GM19043 (cell line): Measurements from ENCODE around the gene SCARB1.

Experiments used
- ATAC-seq: cut with Tn5 transposase; IDR thresholded peaks from one replicate; pipeline ENCODE4 v1.9.1; 2021; ENCODE audit warnings: low read depth; ENCODE audit not compliant: unreplicated experiment

The SCARB1 gene

DNA sequence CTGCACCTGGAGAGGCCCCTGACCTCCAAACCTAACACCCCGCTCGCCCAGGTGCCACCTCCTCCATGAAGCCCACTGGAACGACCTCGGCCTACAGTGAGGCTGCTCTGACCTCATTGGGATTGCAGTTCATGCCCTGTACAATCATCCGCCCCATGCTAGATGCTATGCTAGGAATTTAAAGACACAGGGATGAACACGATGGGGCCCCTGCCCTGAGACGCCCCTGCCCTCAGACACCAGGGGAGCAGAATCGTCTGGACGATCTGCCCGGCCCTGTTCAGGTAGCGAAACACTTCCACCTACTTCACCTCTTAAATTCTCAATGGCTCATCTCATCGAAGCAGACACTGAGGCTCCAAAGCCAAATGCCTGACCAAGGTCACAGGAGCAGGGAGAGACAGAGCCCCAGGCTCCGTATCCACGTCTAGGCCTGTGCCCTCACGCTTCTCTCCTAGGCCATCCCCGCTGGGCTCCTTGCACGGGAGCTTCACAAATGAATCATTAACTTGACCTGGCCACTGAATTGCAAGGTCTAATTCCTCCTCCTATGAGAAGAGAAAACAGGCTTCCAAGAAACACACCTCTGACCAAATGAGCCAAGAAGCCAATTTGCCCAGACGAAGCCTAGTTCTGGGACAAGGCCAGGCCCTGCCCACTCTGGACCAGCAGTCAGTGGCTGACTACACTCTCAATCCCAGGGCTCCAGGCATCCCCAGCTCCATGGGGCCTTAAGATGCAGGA lies 35.2 kb downstream of the SCARB1 start:
- no peak for ATAC-seq

DNA sequence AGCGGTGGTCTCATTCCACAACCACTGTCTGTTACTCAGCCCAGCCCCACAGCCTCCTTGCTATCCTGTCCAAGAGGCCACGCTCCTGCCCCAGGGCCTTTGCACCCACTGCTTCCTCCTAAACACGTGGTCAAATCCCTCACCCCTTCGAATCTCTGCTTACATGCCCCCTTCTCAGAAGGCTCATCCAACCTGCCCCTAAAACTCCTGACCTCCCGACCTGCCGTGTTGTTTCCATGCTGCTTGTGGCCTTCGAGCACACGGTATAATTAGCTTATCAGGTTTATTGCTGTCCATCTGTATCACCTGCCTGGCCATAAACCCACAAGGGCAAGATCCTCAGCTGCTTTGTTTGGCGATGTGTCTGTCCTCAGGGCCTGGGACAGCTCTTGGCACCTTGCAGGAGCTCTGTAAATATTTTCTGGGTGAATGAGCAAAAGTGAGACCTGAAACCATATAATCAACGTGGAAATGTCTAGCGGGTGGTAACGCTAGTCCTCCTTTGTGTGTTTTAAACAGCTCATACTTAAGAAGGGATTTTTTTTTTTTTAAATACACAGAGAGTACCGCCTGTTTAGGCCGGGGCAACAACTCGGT lies 36.0 kb downstream of the SCARB1 start:
- peak; percentile 72 for ATAC-seq

DNA sequence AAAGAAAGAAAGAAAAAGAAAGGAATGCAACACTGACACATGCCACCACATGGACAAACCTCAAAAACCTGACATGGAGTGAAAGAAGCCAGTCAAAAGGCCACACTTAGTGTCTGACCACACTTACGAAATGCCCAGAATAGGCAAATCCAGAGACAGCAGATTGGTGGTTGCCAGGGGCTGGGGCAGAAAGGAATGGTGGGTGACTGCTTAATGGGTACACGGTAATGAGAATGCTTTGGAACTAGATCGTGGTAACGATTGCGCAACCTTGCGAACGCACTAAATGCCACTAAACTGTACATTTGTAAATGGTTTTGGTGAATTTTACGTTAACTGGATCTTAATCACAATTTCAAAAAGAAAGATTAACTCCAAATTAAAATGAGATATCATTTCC lies 39.5 kb downstream of the SCARB1 start:
- ATAC-seq: no peak

DNA sequence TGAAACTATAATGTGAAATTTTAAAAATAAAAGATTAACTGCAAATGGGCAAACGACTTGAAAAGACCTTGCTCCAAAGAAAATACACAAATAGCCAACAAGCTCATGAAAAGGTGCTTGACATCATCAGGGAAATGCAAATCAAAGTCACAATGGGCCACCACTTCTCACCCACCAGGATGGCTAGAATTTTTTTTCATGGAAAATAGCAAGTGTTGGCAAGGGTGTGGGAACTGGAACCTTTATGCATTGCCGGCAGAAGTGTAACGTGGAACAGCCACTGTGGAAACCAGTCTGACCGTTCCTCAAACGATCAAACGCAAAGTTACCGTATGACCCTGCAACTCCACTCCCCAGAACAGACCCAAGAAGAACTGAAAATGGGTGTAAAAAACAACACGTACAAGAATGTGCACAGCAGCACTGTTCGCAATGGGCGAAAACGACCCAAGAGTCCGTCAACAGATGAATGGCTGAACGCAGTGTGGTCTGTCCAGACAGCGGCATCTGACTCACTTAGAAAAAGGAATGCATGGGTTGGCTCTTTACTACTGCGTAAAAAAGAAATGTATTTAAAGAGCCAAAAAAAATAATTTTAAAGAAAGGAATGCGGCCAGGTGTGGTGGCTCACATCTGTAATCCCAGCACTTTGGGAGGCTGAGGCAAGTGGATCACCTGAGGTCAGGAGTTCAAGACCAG lies 40.2 kb downstream of the SCARB1 start:
- ATAC-seq: no peak

DNA sequence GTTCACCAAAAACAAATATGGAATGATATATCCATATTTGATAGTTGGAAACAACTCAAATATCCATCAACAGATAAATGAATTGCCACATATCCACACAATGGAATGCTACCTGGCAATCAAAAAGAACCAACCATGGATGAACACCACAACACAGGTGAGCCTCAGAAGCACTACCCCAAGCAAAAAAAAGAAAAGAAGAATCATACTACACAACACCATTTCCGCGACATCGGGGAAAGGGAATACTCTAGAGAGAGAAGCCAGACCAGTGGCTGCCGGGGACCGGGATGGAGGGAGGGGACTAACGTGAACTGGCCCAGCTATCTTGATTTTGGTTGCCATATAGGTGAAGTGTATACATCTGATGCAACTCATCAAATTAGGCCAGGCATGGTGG lies 41.4 kb downstream of the SCARB1 start:
- no peak for ATAC-seq

DNA sequence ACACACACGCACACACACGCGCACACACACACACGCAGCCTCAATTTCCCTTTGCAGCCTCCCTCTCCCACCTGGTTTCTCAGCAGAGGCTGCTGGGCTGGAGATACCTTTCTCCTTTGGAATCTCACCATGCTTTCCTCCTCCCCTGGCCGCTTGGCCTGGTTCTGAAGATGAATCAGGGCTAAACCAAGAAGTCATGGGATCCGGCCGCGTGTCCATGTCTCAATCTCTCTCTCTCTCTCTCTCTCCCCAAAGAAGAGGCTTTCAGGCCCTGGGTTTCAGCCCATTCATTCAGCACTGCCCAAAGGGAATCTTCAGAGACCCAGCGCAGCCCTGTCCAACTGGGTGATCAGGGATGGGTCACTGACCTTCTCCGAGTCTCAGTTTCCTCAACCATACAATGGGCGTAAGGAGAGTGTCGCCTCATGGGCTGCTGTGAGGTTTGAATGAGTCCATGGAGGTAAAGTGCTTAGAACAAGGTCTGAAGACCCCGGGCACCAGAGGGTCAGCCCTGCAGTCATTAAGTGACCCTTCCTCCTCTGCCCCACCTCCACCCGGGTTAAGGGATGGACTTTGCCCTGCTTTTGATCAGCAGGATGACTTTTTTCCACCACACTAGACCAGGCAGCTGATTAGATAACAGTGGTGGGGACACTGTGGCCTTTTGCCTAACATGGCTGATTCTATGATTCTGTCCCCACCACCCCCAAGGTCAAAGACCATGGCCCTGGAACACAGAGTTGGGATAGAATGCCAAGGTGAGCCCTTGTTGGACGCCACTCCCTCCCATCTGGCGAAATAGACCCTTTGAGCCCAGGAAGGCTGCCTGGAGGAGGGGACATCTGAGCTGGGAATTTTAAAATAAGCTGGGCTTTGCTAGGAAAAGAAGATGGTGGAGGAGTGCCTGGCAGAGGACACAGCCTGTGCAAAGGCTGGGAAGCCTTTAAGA lies 42.1 kb downstream of the SCARB1 start:
- ATAC-seq: no peak

DNA sequence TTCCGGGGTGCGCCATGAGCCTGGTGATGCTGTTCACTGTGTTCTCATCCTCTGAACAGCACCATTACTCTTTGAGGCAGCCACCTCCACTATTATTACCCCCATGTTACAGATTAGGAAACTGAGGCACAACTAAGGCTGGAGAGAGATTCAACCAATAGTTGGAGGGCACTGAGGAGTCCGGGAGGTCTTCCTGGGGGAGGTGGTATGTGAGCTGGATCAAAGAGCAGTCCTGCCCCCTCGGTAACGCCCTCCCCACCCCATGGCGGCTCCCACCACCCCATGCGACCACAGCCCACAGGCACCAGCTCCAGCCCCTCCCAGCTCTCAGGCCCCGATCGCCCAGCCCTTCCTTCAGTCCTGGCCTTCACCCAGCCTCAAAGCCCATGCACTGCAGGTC lies 43.5 kb downstream of the SCARB1 start:
- no peak for ATAC-seq

DNA sequence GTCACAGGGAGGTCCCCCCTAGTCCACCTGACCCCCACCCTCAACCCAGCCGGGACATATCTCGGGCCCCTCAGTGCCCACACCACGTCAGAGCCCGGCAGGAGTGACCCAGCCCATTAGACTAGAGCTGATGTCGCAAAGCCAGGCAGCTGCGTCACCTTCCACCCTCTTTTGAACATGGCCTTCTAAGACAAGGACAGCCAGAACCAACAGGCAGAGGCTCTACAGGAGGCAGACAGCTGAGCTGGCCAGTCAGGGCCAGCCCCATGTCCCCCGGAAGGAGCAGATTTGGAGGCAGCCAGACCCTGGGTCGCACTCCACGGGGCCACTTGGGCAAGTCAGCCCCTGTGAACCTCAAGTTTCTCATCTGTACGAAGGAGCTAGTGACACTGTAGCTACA lies 44.1 kb downstream of the SCARB1 start:
- no peak for ATAC-seq

DNA sequence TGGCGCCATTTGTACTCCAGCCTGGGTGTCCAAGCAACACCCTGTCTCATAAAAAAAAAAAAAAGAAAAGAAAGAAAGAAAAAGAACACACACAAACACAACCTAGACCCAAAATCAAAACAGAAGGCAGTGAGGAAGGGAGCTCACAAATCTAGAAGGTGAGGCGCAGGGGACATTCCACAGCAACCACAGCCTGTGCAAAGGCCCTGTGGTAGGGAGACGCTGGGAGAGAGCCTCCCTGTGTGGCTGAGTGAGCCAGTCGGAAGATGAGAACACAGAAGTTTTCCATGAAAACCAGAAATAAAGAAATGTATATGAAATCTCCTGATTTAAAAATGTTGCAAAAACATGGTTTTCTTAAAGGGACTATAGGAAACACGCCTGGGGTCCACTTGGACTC lies 44.6 kb downstream of the SCARB1 start:
- ATAC-seq: no peak

DNA sequence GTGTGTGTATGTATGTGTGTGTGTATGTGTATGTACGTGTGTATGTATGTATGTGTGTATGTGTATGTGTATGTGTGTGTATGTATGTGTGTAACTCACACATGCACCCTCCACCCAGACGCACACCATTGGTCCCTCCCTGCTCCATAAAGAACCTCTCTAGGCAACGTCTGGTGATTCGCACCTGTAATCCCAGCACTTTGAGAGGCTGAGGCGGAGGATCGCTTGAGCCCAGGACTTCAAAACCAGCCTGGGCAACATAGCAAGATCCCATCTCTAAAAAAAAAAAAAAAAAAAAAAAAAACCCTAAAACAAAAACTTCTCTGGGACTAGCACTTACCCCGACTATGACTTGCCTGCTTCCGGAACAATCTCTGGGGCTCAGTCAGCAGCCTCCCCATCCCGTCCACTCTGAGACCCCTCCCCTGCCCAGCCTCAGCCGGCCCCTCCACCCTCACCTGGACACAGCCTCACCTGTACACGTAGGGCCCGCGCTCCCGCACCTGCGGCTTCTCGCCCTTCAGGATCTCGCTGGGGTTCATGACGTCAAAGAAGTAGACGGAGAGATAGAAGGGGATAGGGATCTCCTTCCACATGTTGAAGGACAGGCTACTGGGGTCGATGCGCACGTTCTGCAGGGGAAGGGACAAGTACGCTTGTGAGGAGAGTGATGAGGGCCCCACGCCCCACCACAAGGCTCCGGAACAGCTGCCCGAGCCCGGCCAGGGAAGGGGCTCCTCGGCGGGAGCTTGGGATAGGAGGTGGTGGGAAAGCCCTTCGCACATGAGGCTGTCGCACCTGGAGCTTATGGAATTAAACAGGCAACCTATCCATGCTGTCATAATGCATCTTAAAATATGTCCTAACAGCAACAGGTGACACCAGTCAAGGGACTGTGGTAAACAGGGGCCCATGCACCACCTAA lies 46.3 kb downstream of the SCARB1 start:
- ATAC-seq: no peak

DNA sequence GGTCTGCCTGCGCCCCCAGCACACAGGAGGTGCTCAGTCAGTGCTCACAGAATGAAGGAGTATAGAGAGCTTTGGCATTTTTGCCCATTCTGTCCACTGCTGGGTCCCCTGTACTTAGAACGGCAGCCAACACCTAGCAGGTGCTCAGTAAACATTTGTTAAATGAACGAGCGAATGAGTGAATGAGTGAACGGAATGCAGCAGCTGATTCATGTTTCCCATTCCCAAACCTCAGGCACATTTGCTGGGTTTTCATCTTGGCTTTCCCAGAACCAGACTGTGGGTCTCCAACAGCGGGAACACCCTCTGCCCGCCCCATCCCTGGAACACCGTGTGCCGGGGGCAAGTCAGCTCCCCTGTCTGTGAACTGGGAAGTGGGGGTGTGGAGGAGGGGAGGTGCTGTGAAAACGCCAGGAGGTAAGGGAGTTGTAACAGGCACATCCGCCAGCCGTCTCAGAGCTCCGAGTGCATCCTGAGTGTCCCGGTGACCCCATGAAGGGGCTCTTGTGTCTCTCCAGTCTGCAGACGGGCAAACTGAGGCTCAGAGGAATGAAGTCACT lies 47.3 kb downstream of the SCARB1 start:
- no peak for ATAC-seq

DNA sequence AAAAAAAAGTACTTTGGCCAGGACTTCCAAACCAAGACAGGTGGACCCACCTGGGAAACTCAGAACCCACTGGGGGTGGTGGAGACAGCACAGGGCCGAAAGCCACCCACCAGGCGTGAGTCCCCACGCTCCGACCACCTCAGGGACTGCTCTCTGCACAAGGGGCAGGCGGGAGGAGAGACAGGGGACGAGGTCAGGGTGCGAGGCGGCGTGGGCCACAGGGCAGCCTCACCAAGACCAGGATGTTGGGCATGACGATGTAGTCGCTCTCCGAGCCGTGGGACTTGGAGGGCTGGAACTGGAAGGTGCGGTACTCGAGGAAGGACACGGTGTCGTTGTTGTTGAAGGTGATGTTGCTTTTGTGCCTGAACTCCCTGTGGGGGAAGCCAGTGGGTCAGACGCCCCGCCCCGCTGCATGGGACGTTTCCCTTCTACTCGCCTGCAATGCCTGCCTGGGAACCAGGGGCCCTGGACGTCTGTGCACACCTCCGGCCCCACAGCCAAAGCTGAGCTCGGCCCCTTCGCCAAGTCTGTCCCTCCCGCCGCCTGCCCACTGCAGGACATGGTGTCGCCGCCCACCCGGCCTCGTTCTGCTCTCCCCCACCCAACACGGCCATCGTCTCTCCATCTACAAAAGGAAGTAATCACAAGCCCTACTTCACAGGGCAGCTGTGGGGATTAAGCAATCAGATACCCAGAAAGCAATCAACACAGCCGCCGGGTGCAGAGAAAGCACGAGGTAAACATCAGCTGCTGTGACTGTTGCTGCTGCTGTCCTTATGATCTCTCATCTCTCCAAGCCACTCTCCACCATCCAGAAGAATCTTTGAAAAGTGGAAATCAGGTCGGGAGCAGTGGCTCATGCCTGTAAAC lies 48.7 kb downstream of the SCARB1 start:
- ATAC-seq: no peak

DNA sequence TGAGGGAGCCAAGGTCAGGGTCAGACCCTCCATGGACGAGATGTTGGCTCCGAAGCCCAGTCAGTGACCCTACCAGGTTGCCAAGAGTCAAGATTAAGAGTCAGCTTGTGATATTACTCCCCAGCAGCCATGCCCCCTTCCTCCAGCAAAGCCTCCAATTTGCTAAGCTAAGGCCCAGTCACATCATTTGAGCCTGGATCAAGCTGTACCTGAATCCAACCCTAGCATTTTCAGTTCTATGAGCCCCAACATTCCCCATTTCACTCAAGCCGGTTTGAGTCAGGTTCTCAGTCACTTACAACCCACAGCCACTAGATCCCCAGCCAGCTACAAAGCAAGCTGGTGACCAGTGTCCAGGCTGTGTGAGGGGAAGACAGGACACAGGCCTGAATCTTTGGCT lies 49.9 kb downstream of the SCARB1 start:
- ATAC-seq: no peak

DNA sequence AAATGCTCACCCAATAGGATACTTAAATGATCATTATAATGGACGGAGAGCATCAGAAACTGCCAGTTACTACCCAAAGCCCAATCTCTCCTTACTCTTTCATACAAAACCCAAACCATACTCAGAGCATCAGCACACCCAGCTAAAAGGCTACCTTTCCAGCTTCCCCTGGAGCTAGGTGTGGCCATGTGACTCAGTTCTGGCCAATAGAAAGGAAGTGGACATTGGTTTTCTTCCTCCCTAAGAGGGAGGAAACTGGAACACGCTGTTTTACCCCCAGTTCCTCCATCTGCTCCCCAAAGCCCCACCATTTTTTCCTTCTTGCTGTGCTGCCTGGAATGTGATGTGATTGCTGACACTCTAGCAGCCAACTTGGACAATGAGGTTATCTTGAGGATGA lies 50.7 kb downstream of the SCARB1 start:
- ATAC-seq: no peak

DNA sequence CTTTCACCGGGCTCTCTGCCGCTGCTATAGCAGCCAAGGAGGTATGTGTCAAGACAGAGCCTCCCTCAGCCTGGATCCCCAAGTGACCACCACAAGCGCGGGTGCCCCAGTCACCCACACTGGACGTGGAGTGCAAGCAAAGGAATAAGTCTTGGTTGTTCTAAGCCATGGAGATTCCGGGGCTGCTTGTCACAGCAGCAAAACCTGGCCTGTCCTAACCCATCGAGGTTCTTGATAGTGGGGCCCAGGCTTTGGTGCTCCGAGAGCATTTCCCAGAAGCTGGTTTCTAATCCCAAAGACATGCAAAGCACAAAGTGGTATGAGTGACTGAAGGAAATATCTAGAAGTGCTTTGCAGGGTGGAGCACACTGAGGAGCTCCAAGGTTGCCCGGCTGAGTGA lies 51.3 kb downstream of the SCARB1 start:
- no peak for ATAC-seq

DNA sequence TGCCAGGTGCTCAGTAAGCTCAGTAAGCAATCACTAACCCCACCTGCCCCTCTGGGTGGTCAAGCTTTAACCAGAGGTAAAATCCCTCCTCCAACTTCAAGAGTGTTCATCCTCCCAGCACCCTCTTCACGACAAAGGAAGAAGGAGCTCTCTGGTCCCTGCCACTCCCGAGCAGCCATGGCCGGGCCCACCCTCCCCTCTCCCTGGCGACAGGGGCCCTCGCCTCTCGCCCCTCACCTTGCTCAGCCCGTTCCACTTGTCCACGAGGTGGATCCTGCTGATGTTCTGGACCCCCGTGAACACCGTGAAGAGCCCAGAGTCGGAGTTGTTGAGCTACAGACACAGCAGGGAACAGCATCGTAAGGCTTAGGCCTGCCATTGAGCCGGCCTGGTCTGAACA lies 52.0 kb downstream of the SCARB1 start:
- ATAC-seq: no peak

DNA sequence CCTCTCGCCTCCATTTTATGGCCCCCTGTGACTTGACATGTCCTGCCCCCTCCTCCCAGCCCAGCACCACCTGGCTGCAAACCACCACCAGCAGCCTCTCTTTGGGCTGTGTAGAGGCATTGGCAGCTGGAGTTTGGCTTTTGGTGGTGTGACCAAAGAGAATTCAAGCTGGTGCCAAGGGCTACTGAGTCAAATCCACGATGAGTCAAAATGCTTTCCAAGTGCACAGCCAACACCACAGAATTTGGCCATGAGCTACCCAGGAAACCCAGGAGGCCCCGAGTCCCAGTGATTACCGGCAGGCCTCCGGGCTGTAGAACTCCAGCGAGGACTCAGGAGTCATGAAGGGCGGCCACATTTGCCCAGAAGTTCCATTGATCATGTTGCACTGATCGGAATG lies 53.8 kb downstream of the SCARB1 start:
- ATAC-seq: no peak

DNA sequence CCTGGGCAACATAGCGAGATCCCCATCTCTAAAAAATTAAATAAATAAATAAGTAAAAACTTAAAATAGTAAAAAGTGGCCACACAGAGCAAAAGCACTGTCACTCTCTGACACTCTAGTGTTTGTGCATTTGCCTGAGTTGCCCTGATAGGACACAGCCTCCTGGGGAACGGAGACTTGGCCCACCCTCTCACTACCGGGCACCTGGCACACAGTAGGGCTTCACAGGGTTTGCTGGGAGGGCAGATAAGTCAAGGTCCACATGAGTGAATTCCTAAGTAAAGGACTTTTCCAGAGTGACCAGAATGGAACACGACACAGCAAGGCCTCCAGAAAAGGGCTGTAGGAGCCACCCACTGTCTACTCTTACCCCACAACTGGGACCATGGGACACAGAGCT lies 54.3 kb downstream of the SCARB1 start:
- no peak for ATAC-seq

DNA sequence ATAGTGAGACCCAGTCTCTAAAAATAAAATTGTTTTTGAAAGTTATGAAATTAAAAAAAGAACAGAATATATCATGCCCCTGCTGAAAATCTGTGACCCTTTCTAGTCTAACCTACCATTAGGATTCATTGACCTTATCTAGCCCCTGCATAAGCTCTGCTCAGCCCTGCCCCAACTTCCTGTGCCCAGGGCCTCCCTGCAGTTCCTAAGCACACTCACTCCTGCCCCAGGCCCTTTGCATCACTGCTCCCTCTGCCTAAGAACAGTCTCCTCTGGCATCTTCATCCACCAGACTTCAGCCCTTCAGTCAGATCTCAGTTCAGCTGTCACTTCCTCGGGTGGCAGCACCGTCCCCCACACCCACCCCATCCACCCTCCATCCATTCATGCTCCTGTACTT lies 55.4 kb downstream of the SCARB1 start:
- ATAC-seq: no peak
